ENCODE measurements around the gene UBE2D2. TPM values are rescaled to one million over a fixed set of nuclear protein-coding genes. Genes with fewer than 3 reads are reported as not detected.

Gene UBE2D2
- total RNA-seq, 4 donors from 2014 or later: 55.9 to 63.7 (median 58.5) TPM

DNA sequence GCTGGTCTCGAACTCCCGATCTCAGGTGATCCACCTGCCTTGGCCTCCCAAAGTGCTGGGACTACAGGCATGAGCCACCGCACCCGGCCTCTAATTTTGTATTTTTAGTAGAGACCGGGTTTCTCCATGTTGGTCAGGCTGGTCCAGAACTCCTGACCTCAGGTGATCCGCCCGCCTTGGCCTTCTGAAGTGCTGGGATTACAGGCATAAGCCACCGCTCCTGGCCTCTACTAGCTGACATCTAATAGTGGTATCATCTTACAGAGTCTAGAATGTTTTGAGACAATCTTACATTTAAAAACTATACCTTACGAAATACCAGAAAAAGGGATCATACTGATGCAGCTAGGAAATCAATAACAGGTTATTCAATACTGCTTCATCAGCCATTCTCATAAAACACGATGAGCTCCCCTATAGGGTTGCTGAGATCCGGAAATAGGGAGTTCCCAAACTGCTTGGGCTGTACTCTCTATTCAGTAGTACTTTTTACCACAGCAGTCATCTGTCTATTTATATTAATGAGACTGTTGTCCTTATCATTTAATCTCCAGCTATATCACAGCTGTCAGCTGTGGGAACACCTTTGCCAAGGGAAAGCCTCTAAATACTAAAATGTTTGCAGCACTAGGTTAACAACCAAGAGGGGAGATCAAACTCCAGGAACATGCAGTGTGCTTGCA is 8.1 kb upstream of the UBE2D2 start:
- TF ChIP-seq, protein P1, sequence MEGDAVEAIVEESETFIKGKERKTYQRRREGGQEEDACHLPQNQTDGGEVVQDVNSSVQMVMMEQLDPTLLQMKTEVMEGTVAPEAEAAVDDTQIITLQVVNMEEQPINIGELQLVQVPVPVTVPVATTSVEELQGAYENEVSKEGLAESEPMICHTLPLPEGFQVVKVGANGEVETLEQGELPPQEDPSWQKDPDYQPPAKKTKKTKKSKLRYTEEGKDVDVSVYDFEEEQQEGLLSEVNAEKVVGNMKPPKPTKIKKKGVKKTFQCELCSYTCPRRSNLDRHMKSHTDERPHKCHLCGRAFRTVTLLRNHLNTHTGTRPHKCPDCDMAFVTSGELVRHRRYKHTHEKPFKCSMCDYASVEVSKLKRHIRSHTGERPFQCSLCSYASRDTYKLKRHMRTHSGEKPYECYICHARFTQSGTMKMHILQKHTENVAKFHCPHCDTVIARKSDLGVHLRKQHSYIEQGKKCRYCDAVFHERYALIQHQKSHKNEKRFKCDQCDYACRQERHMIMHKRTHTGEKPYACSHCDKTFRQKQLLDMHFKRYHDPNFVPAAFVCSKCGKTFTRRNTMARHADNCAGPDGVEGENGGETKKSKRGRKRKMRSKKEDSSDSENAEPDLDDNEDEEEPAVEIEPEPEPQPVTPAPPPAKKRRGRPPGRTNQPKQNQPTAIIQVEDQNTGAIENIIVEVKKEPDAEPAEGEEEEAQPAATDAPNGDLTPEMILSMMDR (IDR thresholded peaks at IDR 0.05; ENCODE audit: low read depth): no peak

DNA sequence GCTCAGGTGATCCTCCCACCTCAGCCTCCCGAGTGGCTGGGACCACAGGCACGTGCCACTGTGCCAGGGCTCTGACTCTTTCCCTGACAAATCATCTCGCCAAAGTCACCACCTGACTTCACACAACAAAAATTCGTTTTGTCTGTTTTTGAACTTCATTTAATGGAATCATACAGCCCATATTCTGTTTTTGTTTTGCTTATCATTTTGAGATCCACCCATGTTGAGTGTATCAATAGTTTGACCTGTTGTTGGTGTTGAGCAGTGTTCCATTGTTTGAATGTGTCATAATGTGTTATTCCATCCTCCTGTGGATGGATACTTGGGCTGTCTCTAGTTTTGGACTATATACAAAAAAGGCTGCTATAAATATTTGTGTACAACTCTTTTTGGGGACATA is 6.9 kb upstream of the UBE2D2 start:
- TF ChIP-seq, protein P1 (IDR thresholded peaks at IDR 0.05; ENCODE audit: low read depth): no peak

DNA sequence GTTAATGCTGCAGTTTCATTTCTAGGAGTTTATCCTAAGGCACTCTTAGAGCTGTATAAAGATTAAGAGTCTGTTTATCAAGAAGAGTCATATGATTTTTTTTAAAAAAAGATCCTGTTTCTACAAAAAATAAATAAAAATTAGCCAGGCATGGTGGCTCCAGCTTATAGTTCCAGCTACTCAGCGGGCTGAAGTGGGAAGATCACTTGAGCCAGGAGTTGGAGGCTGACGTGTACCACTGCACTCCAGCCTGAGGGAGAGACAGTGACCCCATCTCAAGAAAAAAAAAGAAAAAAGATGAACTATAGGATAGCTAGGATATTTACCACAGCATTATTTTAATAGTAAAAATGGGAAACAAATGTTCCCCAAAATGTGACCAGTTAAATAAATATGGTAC is 3.3 kb upstream of the UBE2D2 start:
- TF ChIP-seq, protein P1 (IDR thresholded peaks at IDR 0.05; ENCODE audit: low read depth): no peak

DNA sequence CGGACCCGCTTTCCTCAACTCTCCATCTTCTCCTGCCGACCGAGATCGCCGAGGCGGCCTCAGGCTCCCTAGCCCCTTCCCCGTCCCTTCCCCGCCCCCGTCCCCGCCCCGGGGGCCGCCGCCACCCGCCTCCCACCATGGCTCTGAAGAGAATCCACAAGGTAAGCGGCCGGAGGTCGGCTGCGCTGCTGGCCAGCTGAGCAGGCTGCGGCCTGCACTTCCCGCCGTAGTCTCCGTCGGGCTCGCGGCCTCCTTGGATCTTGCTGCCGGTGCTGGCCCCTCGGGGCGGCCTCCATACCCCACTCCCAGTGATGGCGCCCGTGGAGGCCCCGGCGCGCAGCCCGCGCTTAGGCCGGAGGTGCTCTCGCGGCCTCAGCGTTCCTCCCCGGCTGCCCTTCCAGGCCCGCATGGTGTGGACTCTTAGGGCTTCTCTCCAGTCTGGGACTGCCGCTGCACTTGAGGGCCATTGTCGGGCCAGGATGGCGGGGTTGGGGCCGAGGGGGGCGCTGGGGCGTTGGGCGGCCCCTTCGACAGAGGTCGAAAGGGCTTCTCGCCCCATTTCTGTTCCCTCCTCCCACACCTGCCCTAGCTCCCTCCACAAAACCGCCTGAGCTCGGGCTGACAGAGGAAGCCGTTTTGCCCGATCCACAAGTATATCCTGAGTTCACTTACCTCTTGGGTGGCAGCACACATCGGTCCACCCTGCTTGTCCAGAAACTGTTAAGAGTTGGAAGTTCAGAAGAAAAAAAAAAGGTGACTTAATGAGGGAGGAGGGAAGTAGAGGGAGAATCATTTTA is 714 bp downstream of the UBE2D2 start:
- TF ChIP-seq, protein P1 (IDR thresholded peaks at IDR 0.05; ENCODE audit: low read depth): no peak

DNA sequence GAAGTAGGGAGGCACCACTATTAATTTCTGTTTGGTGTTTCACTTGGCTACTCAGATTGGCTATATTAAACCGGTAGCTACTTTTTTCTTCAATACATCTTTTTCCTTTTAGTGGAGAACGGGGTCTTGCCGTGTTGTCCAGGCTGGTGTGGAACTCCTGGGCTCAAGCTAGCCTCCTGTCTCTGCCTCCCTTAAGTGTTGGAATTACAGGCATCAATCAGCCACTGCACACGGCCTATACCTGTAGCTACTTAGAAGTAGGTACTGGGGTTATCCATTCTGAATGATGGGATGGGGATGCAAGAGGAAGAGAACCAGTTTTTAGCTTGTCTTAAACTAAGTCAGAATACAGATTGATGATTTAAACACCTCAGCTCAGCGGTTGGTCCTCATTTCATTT is 1.7 kb downstream of the UBE2D2 start:
- TF ChIP-seq, protein P1 (IDR thresholded peaks at IDR 0.05; ENCODE audit: low read depth): no peak

DNA sequence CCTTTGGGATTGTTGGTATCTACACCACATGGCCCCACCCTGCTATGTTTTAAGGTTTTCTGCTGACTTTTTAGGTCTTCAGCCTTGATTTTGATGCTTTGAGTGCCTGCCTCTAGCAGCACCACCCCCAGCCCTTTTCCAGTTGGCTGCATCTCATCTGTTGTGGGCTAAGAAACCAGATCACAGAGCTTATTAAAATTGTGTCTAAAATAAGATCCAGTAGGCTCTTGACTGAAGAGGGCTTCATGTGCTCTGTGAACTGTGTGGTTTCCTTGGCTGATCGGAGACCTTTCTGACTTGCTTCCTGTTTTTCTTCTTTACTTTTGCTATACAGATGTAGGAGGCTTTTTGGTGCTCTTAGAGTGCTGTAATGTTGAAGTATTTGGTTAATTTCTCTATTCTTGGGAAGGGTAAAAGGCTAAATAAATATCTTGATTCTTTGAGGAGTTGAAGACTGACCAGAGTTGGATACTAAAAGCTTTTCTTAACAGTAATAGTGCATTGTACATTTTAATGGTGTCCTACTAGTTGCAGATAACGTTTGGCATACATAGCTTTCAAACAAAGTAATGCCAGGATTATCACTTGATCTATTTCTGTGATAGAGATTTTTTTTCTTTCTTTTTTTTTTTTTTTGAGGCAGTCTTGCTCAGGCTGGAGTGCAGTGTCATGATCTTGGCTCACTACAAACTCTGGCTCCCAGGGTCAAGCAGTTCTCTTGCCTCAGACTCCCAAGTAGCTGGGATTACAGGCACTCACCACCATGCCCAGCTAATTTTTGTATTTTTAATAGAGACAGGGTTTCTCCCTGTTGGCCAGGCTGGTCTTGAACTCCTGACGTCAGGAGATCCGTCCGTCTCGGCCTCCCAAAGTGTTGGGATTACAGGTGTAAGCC is 4.5 kb downstream of the UBE2D2 start:
- TF ChIP-seq, protein P1 (IDR thresholded peaks at IDR 0.05; ENCODE audit: low read depth): no peak

Measured in subcutaneous adipose tissue (tissue), 4 donors.